CD4-positive, alpha-beta T cell (primary cell): ENCODE results near the gene TNFAIP2. TPM values are rescaled to one million over a fixed set of nuclear protein-coding genes. Genes with fewer than 3 reads are reported as not detected.
A peak's percentile ranks its signal among the peaks of the same experiment; 100 is the strongest.

Experiments
- ATAC-seq: fragments of 200-7000 bp; cut with Tn5 transposase; one replicate; pipeline ENCODE4 v1.10.0; 2022; ENCODE audit warnings: mild to moderate bottlenecking; ENCODE audit not compliant: poor library complexity
- CTCF ChIA-PET: fragments of 350-600 bp; sonication (Branson Sonifier 250); formaldehyde crosslinking; loops from one replicate; lab custom pipeline; 2021; ENCODE audit warnings: antibody characterized with exemption, inconsistent platforms; lab: Charles Lee
- POLR2A ChIA-PET: fragments of 350-600 bp; sonication (Branson Sonifier 250); formaldehyde crosslinking; loops from one replicate; lab custom pipeline; 2021; ENCODE audit warnings: antibody characterized with exemption, inconsistent platforms; lab: Charles Lee
- DNase-seq, 14 experiments: peaks; one replicate each; pipeline ENCODE4 v3.0.0-alpha.2; 2013 to 2020; ENCODE audit warnings: mixed read lengths in 2 of 14
- H3K27ac ChIP-seq, 2 donors: one replicate each; pipeline versions ENCODE4 v1.5.1 to v1.7.0; 2013; ENCODE audit warnings: low read length in 2 of 2, low read depth in 1 of 2, mild to moderate bottlenecking in 1 of 2
- H3K27me3 ChIP-seq, 2 experiments: 1 replicate in 1 of 2; 2 replicates in 1 of 2; pipeline versions ENCODE4 v1.6.1 to v1.7.0; 2013; ENCODE audit warnings: low read length in 2 of 2, control low read depth in 1 of 2, mild to moderate bottlenecking in 1 of 2, moderate library complexity in 1 of 2; ENCODE audit not compliant: insufficient read depth in 2 of 2, control insufficient read depth in 1 of 2
- H3K36me3 ChIP-seq: one replicate; pipeline ENCODE4 v1.6.1; 2013; ENCODE audit warnings: low read length, control low read depth; ENCODE audit not compliant: insufficient read depth
- H3K4me1 ChIP-seq: one replicate; pipeline ENCODE4 v1.6.1; 2013; ENCODE audit warnings: low read length, control low read depth; ENCODE audit not compliant: insufficient read depth
- H3K4me3 ChIP-seq: one replicate; pipeline ENCODE4 v1.5.1; 2013; ENCODE audit warnings: mild to moderate bottlenecking, low read length, moderate library complexity
- H3K9me3 ChIP-seq, 2 experiments: 1 replicate in 1 of 2; 2 replicates in 1 of 2; pipeline versions ENCODE4 v1.6.1 to v1.7.0; 2013; ENCODE audit warnings: low read length in 2 of 2, mild to moderate bottlenecking in 2 of 2, control low read depth in 1 of 2, moderate library complexity in 1 of 2; ENCODE audit not compliant: control insufficient read depth in 1 of 2, insufficient read depth in 1 of 2
- H3K27ac Mint-ChIP-seq: one replicate; pipeline ENCODE4 v1.8.0; 2020; ENCODE audit warnings: mixed read lengths
- H3K27me3 Mint-ChIP-seq: one replicate; pipeline ENCODE4 v1.8.0; 2021; ENCODE audit warnings: mixed read lengths
- H3K36me3 Mint-ChIP-seq: one replicate; pipeline ENCODE4 v1.8.0; 2021; ENCODE audit warnings: low read depth, mixed read lengths
- H3K4me1 Mint-ChIP-seq: one replicate; pipeline ENCODE4 v1.8.0; 2021; ENCODE audit warnings: low read depth, mixed read lengths
- H3K4me3 Mint-ChIP-seq: one replicate; pipeline ENCODE4 v1.8.0; 2020; ENCODE audit warnings: mild to moderate bottlenecking, mixed read lengths
- H3K9me3 Mint-ChIP-seq: one replicate; pipeline ENCODE4 v1.8.0; 2020; ENCODE audit warnings: mixed read lengths
- CTCF ChIP-seq: fragments of 200-600 bp; IDR thresholded peaks from one replicate; pipeline ENCODE4 v1.8.0; 2022; ENCODE audit warnings: antibody characterized with exemption, mild to moderate bottlenecking
- intact Hi-C, 2 experiments: fragments of 100-400 bp; cut with DNase I in 1 of 2; cut with micrococcal nuclease in 1 of 2; formaldehyde crosslinking; loops; one replicate each; pipeline versions ENCODE4 v1.15.1 to v1.9.0; 2023 to 2025; cut with DNase I, micrococcal nuclease
- total RNA-seq, 174 experiments: library from RNA in 2 of 174; stranded (reverse) in 2 of 174; gene quantifications; one replicate each; pipeline ENCODE4 v1.2.3 and lab custom pipeline; 2021 to 2026

The TNFAIP2 gene
- total RNA-seq, 2 experiments from 2014 or later, result 4.4 to 6.1 TPM

- no peaks in the 10 kb centered on the region for H3K9me3 Mint-ChIP-seq
- no peaks in the 10 kb centered on the region for H3K9me3 ChIP-seq
- H3K4me1 ChIP-seq, result no peaks in the 10 kb centered on the region
- H3K4me1 Mint-ChIP-seq, result no peaks in the 10 kb centered on the region
- H3K4me3 ChIP-seq, result no peak overlapping the region
- DNase-seq, result peak in 1 of 14 experiments; percentile 15
- no peak overlapping the region for H3K27ac ChIP-seq
- H3K27me3 ChIP-seq, result peaks cover 14 to 21% of the 10 kb centered on the region in 2 experiments
- H3K27ac Mint-ChIP-seq, result no peak overlapping the region
- H3K36me3 Mint-ChIP-seq, result no peaks in the 10 kb centered on the region
- ChIA-PET CTCF (no interaction called here), POLR2A (no interaction called here)
- intact Hi-C loops, result no loop called here
- no peaks in the 10 kb centered on the region for H3K36me3 ChIP-seq
- H3K27me3 Mint-ChIP-seq, result peaks cover 28% of the 10 kb centered on the region
- H3K4me3 Mint-ChIP-seq, result no peak overlapping the region
- no peak for TF ChIP-seq CTCF
- no peak for ATAC-seq
Measured at GRCh38 chr14:103138301-103139131, 15.3 kb downstream of the TNFAIP2 start.

GRCh38 chr14:103139132-103140025 lies 16.1 kb downstream of the TNFAIP2 start:
- no peak overlapping the region for H3K27ac Mint-ChIP-seq
- H3K4me1 Mint-ChIP-seq, result no peaks in the 10 kb centered on the region
- Histone ChIP-seq H3K4me3 (no peak overlapping the region), H3K4me1 (no peaks in the 10 kb centered on the region), H3K9me3 (no peaks in the 10 kb centered on the region), H3K27ac (no peak overlapping the region), H3K36me3 (no peaks in the 10 kb centered on the region), H3K27me3 (peaks cover 14 to 23% of the 10 kb centered on the region in 2 experiments)
- POLR2A ChIA-PET, result no interaction called here
- peaks cover 34% of the 10 kb centered on the region for H3K27me3 Mint-ChIP-seq
- no peak for TF ChIP-seq CTCF
- ATAC-seq, result no peak
- H3K4me3 Mint-ChIP-seq, result no peak overlapping the region
- CTCF ChIA-PET, result no interaction called here
- no peaks in the 10 kb centered on the region for H3K36me3 Mint-ChIP-seq
- intact Hi-C loops, result no loop called here
- H3K9me3 Mint-ChIP-seq, result no peaks in the 10 kb centered on the region
- no peak for DNase-seq

- H3K27ac Mint-ChIP-seq, result no peak overlapping the region
- ATAC-seq (no peak), DNase-seq (no peak)
- Histone ChIP-seq H3K27ac (no peak overlapping the region), H3K36me3 (no peaks in the 10 kb centered on the region), H3K4me1 (no peaks in the 10 kb centered on the region), H3K4me3 (no peak overlapping the region), H3K27me3 (peaks cover 14 to 23% of the 10 kb centered on the region in 2 experiments), H3K9me3 (no peaks in the 10 kb centered on the region)
- no peaks in the 10 kb centered on the region for H3K36me3 Mint-ChIP-seq
- ChIA-PET POLR2A (no interaction called here), CTCF (no interaction called here)
- no peak overlapping the region for H3K4me3 Mint-ChIP-seq
- intact Hi-C loops, result no loop called here
- H3K9me3 Mint-ChIP-seq, result no peaks in the 10 kb centered on the region
- H3K4me1 Mint-ChIP-seq, result no peaks in the 10 kb centered on the region
- no peak for TF ChIP-seq CTCF
- H3K27me3 Mint-ChIP-seq, result peaks cover 40% of the 10 kb centered on the region
Measured at GRCh38 chr14:103140316-103141109, 17.3 kb downstream of the TNFAIP2 start.
